BJ (cell line): ENCODE measurements around the gene GFRA1. TPM values are rescaled to one million over a fixed set of nuclear protein-coding genes. Genes with fewer than 3 reads are reported as not detected.

Experiments
- CTCF ChIA-PET: fragments of 350-600 bp; formaldehyde crosslinking; extraction: SDS; loops from one replicate; lab custom pipeline; 2021; ENCODE audit warnings: antibody characterized with exemption, inconsistent platforms; lab: Yijun Ruan, JAX
- POLR2A ChIA-PET: fragments of 300-600 bp; sonication (Branson Sonifier 250); formaldehyde crosslinking; extraction: SDS; loops from one replicate; lab custom pipeline; 2021; ENCODE audit warnings: antibody characterized with exemption; lab: Charles Lee
- DNase-seq: peaks from one replicate; pipeline ENCODE4 v3.0.0-alpha.2; 2011; ENCODE audit warnings: low read depth
- H3K27me3 ChIP-seq: 2 replicates; pipeline ENCODE4 v1.6.0; 2011; ENCODE audit warnings: low read length; ENCODE audit not compliant: control insufficient read depth, insufficient read depth
- H3K36me3 ChIP-seq: 2 replicates; pipeline ENCODE4 v1.5.1; 2011; ENCODE audit warnings: low read length; ENCODE audit not compliant: control insufficient read depth, insufficient read depth
- H3K4me3 ChIP-seq: 2 replicates; pipeline ENCODE4 v1.5.1; 2011; ENCODE audit warnings: low read depth, mild to moderate bottlenecking, control low read depth, low read length
- CTCF ChIP-seq: IDR thresholded peaks from 2 replicates; pipeline ENCODE4 v1.5.1; 2011; ENCODE audit warnings: low read depth, mild to moderate bottlenecking, control low read depth, inconsistent platforms, low read length, moderate library complexity; ENCODE audit not compliant: insufficient read depth
- polyA plus RNA-seq: library from polyadenylated mRNA; depleted of rRNA; stranded (reverse); fragments of >200 nt; gene quantifications from 2 replicates; pipeline ENCODE4 v1.2.3, GENCODE V29; 2011

The GFRA1 gene
- polyA plus RNA-seq, 1 experiment = 41.6 TPM

- CTCF ChIA-PET = no interaction called here
Measured at GRCh38 chr10:116233230-116233629, 39.8 kb downstream of the GFRA1 start.

GRCh38 chr10:116232613-116233012 lies 40.4 kb downstream of the GFRA1 start:
- ChIA-PET POLR2A (no interaction called here), CTCF (no interaction called here)
- Histone ChIP-seq H3K36me3 (no peaks in the 10 kb centered on the region), H3K27me3 (no peaks in the 10 kb centered on the region), H3K4me3 (no peak overlapping the region)
- no peak for DNase-seq
- no peak for TF ChIP-seq CTCF

More at GRCh38 chr10:116233230-116233629, 39.8 kb downstream of the GFRA1 start:
- no peak for DNase-seq
- POLR2A ChIA-PET = interaction anchor here (0.6 kb wide), 1 partner anchor 166 kb away, joined by 4 read pairs; no protein-coding TSS in a partner anchor
- Histone ChIP-seq H3K4me3 (no peak overlapping the region), H3K36me3 (no peaks in the 10 kb centered on the region), H3K27me3 (no peaks in the 10 kb centered on the region)
- no peak for TF ChIP-seq CTCF

- TF ChIP-seq CTCF = no peak
- Histone ChIP-seq H3K36me3 (no peaks in the 10 kb centered on the region), H3K4me3 (no peak overlapping the region), H3K27me3 (no peaks in the 10 kb centered on the region)
- ChIA-PET CTCF (interaction anchor here (1.4 to 1.5 kb wide), 2 partner anchors 10 to 37 kb away, joined by 4 to 5 read pairs; no protein-coding TSS in a partner anchor), POLR2A (no interaction called here)
- no peak for DNase-seq
Measured at GRCh38 chr10:116226766-116227165, 46.2 kb downstream of the GFRA1 start.

GRCh38 chr10:116226053-116226452 lies 47.0 kb downstream of the GFRA1 start:
- POLR2A ChIA-PET = no interaction called here
- DNase-seq = no peak
- no peak for TF ChIP-seq CTCF
- Histone ChIP-seq H3K4me3 (no peak overlapping the region), H3K27me3 (no peaks in the 10 kb centered on the region), H3K36me3 (no peaks in the 10 kb centered on the region)
- CTCF ChIA-PET = no interaction called here

- H3K4me3 ChIP-seq = no peak overlapping the region
- ChIA-PET POLR2A (no interaction called here), CTCF (no interaction called here)
- TF ChIP-seq CTCF = no peak
- H3K36me3 ChIP-seq = no peaks in the 10 kb centered on the region
- no peaks in the 10 kb centered on the region for H3K27me3 ChIP-seq
- no peak for DNase-seq
Measured at GRCh38 chr10:116223289-116223688, 49.7 kb downstream of the GFRA1 start.
